ENCODE data around the gene KCTD5.

Gene KCTD5

GRCh38 chr16:2752850-2753732 lies 70.8 kb downstream of the KCTD5 start:
- DNase-seq: peak; percentile 60 to 74 (median 70)

GRCh38 chr16:2753733-2754020 lies 71.4 kb downstream of the KCTD5 start:
- no peak for DNase-seq

GRCh38 chr16:2755158-2755557 lies 72.8 kb downstream of the KCTD5 start:
- no peak for DNase-seq

- no peak for DNase-seq
Observed at GRCh38 chr16:2756288-2757015, 74.1 kb downstream of the KCTD5 start.

GRCh38 chr16:2757344-2757743 lies 75.0 kb downstream of the KCTD5 start:
- no peak for DNase-seq
